ENCODE results near the gene VTI1A.

VTI1A gene

DNA sequence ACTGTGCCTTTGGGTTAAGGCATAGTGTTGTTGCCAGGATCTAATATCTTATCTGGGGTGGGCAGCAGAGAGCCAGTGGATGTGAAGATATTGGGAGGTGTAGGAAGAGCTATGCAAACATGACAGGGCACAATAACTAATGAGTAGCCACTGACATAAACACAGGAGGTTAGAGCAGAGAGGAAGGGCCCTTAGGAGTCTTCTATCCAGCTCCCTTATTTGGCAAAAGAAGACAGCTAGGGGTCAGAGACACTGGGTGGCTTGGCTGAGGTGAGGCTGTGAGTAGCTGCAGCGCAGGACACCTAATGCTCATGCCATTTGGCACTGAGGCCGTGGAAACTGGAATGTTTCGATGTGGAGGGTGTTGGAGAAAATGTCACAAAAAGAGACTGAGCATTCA lies 326.8 kb downstream of the VTI1A start:
- DNase-seq = peak; percentile 31 to 72
- TF ChIP-seq GATA1 (IDR thresholded peaks at IDR 0.05; ENCODE audit: low read depth, low read length) (no peak), POLR2A (IDR thresholded peaks at IDR 0.05; ENCODE audit: low read length) (no peak)

DNA sequence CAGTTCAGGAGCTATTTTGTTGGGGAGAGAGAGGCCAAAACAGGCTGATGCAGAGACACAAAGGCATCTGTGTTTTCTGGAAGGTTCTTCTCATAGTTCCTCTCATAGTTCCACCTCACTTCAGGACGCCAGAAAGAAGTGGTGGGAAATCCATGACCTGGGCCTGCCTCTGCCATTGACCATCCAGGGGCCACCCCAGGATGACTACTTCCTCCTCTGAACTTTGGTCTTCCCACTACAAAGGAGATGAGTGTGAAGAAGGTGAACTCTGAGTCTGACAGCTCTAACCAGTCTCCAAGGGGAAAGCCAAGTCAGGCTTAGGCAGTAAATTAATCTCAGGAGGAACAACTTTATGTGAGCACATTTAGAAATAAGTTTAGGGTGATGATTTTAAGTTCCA lies 327.2 kb downstream of the VTI1A start:
- no peak for TF ChIP-seq GATA1 (IDR thresholded peaks at IDR 0.05; ENCODE audit: low read depth, low read length)
- no peak for TF ChIP-seq POLR2A (IDR thresholded peaks at IDR 0.05; ENCODE audit: low read length)
- no peak for DNase-seq

DNA sequence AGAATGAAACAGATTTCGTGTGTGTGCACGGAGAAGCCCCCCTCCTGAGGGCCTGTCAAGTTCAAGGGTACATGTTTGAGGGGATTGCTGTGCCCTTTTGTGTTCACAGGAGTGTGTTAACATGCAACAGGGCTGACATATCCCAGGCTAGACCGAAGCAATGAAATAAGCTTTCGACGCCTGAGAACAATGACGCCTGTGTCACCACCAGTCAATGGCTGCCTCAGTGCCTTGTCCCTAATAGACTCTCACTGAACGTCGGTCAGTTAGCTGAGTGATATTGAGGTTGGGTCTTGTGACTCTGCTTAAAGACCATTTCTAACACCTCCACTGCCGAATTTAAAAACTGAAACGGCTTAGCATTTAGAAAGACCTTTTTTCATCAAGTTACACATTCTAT lies 327.8 kb downstream of the VTI1A start:
- DNase-seq = no peak
- TF ChIP-seq GATA1 (IDR thresholded peaks at IDR 0.05; ENCODE audit: low read depth, low read length) = no peak
- TF ChIP-seq POLR2A (IDR thresholded peaks at IDR 0.05; ENCODE audit: low read length) = no peak

DNA sequence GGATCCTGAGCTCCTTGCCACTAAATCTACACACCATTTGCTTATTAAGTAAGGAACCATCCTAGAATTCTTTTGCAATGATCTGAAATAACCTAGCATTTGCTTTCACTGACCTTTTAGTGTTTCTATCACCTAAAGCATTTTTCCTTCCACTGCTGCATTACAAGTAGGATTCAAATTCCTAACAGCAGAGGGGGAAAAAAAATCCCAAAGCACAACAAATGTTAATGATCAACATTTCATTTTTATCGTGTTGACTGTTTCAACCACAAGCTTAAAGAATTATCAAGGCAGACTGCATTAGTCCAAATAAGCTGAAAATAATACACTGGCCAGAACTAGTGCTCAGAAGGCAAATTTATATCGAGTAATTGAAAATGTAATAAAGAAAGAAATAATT lies 328.4 kb downstream of the VTI1A start:
- TF ChIP-seq POLR2A (IDR thresholded peaks at IDR 0.05; ENCODE audit: low read length) (no peak), GATA1 (IDR thresholded peaks at IDR 0.05; ENCODE audit: low read depth, low read length) (no peak)
- DNase-seq = no peak

DNA sequence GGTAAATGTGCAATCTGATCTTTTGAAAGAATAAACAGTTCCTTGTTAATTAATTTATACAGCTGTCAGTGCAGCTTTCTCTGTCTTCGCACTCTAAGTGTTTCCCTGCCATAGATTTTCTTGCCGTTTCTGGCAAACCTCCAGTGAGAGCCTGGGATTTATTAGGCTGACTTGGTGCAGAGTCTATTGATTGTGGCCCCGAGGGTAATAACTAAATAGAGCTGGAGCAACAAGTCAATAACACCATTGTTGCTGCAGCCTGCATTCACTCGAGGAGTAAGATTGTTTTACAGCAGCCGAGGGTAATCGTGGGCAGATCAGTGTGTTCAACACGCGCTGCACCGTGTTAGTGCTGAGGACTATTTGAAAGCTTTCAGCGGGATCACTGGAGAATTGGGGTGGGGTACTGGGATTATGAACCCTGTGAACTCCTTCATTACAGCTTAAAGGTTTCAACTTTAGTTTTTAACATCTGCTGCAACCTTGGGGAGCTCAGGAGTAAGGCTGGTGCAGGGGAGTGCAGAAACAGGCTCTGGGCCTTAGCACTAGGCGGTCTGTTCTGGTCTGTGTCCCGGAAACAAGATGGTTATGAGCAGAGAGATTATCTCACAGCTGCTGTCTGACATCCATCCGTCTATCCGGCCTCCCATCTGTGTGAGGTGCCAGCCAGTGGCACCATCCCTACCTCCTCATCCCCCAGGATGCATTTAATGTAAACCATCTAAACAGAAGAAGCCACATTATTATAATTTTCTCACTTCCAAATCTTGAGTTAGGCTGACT lies 329.1 kb downstream of the VTI1A start:
- DNase-seq = no peak
- no peak for TF ChIP-seq GATA1 (IDR thresholded peaks at IDR 0.05; ENCODE audit: low read depth, low read length)
- no peak for TF ChIP-seq POLR2A (IDR thresholded peaks at IDR 0.05; ENCODE audit: low read length)

DNA sequence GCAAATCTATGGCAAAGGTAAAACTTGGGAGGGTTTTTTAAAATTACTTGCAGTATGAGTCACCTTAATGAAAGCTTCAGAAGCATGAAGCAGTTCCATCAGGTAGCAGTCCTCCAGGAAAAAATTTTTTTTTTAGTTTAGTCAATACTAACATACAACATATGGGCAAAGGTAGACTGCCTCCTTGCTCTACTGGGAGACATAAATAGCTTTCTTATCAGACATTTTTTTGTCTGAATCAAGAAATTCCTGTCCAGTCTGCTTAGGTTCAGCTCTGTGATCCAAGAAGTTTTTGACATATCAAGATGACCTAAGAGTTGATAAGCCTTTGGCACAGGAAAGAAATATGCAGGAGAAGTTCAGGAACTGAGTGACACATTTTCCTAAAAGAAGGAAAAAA lies 331.6 kb downstream of the VTI1A start:
- TF ChIP-seq GATA1 (IDR thresholded peaks at IDR 0.05; ENCODE audit: low read depth, low read length) = no peak
- TF ChIP-seq POLR2A (IDR thresholded peaks at IDR 0.05; ENCODE audit: low read length) = no peak
- DNase-seq = no peak

DNA sequence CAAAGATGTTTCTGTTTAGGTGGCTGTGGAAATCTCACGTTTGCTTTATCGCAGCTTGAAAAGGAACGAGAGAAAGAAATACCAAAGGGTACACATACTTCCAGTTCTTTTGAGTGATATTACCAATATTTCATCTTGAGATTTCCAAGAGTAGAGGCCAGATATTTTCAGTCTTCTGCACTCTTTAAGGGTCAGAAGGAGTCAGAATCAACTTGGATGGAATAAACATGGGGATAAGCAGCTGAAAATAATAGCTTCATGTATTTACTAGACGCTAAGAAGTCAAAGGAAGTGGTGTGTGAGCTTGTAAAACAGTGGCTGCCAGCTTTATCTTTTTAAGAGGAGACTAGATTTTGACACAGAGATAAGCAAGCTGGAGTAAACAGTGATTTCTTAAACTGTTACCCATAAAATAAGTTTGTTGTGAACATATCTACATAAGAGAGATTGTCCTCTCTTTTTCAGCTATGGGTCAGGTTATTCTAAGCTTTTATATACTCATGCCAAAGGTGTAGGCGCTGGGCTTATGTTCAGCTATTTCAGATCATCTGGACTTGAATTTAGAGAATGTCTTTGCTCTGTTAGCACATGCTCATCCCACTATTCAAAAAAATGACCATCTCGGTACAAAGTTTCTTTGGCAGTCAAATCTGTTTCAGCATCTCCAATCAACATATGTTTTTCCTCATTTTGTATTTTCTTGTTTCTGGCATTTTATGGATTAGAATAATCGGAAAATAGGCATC lies 332.2 kb downstream of the VTI1A start:
- TF ChIP-seq GATA1 (IDR thresholded peaks at IDR 0.05; ENCODE audit: low read depth, low read length) (no peak), POLR2A (IDR thresholded peaks at IDR 0.05; ENCODE audit: low read length) (no peak)
- no peak for DNase-seq

DNA sequence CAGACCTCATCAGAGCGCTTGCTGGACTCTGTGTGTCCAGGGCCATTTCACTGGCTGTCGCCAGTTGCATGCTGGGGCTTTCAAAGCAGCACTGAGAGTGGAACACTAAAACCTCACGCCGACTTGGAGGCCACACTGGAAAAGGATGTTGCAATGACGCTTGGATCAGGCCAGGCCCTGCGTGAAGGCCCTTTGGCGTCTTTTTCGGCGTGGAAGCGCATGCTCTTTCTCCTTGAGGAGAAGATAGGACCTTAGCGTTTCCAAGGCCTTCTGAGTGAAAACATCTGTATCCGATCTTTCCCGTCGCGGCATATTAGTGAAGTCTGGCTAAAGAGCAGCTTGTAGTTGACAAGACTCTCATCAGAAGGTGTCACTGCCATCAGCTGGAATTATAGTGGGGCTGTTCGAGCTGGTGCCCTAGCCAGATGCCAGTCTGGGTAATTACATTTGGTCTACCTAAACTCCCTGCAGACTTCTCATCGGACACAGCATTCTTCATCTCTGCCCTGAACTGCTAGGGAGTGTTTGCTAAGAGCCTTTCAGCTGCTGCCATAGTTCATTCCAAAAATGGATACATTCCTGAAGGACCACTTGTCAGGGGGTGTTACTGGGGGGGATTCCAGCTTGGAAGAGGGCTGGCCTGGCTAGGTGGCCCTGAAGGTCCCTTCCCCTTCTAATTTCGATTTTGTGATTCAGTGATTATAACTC lies 335.3 kb downstream of the VTI1A start:
- no peak for DNase-seq
- TF ChIP-seq GATA1 (IDR thresholded peaks at IDR 0.05; ENCODE audit: low read depth, low read length) = no peak

DNA sequence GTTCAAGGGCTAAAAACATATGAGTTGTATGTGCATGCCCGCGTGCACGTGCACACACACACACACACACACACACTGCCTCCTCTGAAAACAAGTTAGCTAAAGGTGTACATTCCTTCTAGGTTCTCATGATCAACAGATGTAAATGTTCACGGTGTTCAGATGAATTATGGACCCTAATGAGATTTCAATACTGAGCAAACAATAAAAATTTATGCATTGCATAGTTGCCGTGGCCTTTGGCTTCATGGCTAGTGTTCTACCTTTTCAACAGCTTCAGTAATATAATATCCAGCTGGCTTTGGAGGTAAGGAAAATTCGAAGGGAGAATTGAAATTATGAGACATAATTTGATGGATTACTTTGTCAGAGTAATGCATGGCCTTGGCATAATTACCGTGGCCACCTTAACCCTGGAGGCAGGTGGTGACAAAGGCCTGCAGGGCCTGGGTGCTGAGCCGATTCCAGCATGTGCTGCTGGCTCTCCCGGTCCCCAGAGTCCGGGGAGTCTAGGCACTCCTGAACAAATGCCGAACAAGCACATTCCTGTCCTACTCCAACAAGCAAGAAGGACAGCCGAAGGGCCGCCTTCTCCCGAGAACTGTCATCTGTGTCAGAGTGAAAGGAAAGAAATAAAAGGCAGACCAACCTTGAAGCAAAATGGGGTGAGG lies 336.5 kb downstream of the VTI1A start:
- no peak for DNase-seq
- TF ChIP-seq GATA1 (IDR thresholded peaks at IDR 0.05; ENCODE audit: low read depth, low read length) (no peak), POLR2A (IDR thresholded peaks at IDR 0.05; ENCODE audit: low read length) (no peak)

DNA sequence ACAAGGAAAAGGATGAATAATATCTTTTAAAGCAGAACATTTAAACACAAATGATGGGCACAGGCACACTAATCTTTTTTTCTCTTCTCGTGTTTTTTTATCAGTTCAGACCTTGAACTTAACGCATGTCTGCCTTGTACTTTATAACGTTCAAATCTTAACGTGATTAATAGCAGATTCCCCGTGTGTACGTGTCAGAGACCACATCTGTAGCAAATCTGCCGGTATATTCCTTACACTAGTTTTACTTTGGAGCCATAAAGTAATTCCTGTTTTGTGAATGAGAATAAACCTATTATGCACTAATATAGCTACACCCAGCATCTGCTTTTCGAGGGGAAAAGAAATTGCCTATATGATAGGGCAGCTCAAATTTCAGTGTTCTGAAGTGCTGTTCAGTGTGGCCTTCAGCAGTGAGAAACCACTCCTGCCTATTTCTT lies 337.0 kb downstream of the VTI1A start:
- no peak for TF ChIP-seq GATA1 (IDR thresholded peaks at IDR 0.05; ENCODE audit: low read depth, low read length)
- TF ChIP-seq POLR2A (IDR thresholded peaks at IDR 0.05; ENCODE audit: low read length) = no peak
- DNase-seq = no peak

DNA sequence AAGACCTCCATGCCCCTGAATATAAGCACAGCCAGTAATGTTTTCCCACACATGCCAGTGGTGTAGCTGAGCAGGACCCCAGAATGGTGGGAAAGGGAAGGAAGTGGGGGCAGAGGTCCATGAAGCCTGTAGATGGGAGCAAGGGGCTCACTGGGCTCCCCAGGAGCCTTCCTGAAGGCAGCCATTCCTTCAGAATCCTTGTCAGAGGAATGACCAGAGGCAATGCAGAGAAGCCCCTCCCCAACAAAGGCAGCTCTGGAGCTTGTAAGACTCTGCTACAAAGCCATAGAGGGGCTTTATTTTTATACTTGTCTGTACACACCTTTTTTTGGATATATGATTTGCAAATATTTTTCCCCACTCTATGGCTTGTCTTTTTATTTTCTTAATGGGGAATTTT lies 338.1 kb downstream of the VTI1A start:
- DNase-seq = no peak
- TF ChIP-seq POLR2A (IDR thresholded peaks at IDR 0.05; ENCODE audit: low read length) (no peak), GATA1 (IDR thresholded peaks at IDR 0.05; ENCODE audit: low read depth, low read length) (no peak)

DNA sequence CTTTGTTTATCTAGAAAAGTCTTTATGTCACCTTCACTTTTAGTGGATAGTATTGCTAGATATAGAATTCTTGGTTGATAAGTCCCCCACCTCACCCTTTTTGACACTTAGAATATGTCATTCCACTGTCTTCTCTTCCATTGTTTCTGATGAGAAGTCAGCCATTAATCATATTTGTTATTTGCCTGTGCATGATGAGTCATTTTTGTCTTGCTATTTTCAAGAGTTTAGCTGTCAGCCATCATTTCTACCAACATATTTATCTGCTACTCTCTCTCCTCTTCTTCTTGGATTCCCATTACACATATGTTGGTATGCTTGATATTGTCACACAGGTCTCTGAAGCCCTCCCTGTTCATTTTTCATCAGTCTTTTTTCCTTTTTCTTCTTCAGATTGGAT lies 342.2 kb downstream of the VTI1A start:
- DNase-seq = no peak
- TF ChIP-seq POLR2A (IDR thresholded peaks at IDR 0.05; ENCODE audit: low read length) (no peak), GATA1 (IDR thresholded peaks at IDR 0.05; ENCODE audit: low read depth, low read length) (no peak)

DNA sequence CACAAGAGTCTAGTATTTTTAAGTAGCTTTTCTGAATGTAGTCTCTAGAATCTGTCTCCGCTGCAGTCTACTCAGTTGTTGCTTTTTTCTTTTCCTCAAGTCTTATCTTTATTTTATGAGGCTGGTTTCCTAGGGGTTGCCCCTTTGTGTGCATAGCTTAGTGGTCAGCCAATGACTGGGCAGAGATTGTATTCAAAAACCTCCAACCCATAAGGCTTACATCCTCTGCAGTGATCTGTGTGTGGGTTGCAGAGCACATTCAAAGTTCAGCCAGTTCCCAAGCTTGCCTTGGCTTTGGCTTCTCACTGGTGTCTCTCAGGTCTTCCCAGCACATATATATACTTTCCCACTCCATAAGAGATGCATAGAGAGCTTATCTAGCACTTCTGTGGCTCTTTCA lies 343.0 kb downstream of the VTI1A start:
- no peak for DNase-seq
- TF ChIP-seq POLR2A (IDR thresholded peaks at IDR 0.05; ENCODE audit: low read length) (no peak), GATA1 (IDR thresholded peaks at IDR 0.05; ENCODE audit: low read depth, low read length) (no peak)

DNA sequence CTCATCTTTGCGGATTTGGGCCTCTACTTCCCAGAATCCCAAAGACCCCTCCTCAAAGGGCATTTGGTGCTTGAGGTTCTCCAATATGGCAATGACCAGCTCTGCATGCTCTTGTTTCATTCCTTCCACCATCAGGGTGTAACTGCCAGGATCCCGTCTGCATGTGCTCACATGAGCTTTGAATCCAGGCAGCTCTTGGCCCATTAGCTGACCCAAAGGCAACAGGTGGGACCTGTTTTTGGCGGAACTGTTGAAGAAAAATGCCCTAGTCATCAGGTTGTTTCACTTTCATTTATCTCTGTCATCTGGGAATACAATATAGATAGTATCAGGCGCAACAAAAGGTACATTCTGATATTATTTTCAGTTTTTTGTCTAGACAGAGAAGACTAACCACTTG lies 343.9 kb downstream of the VTI1A start:
- TF ChIP-seq GATA1 (IDR thresholded peaks at IDR 0.05; ENCODE audit: low read depth, low read length) (no peak), POLR2A (IDR thresholded peaks at IDR 0.05; ENCODE audit: low read length) (no peak)
- no peak for DNase-seq

Data from erythroblast (primary cell).